Dermis microvascular lymphatic vessel endothelial cell (primary cell): ENCODE results near the gene SP140. TPM values are rescaled to one million over a fixed set of nuclear protein-coding genes. Genes with fewer than 3 reads are reported as not detected.
A peak's percentile ranks its signal among the peaks of the same experiment; 100 is the strongest.
"Not testable (repeated sequence)": the region's sequence is repeated elsewhere in the genome, so short reads cannot be mapped to it uniquely, and the experiment has no call there.

Source experiments
- DNase-seq, 2 donors: peaks; one replicate each; pipeline versions ENCODE4 v3.0.0 to v3.0.0-alpha.2; 2010; ENCODE audit warnings: low read depth in 2 of 2
- total RNA-seq: library from RNA; depleted of rRNA; stranded (reverse); fragments of >200 nt; gene quantifications from 2 replicates; pipeline ENCODE4 v1.2.1, GENCODE V29; 2014

SP140 gene
- total RNA-seq, 1 donor from 2014 or later: 0.13 TPM

DNA sequence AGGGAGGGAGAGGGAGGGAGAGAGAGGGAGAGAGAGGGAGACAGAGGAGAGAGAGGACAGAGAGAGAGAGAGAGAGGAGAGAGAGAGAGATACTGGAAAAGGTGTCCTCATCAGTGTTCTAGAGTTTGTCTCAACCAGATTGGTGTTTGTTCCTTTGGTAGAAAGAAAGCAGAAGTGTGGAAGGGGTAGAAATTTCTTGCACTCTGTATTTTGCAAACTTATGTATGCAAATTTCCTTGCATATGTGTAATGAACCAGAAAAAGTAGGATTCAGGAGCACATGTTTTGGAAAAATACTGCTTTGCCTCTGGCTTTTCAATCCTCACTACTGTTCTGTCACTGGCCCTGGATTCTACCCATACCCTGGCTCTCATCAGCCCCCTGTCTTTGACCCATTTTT is 1.1 kb upstream of the SP140 start:
- DNase-seq: no peak

DNA sequence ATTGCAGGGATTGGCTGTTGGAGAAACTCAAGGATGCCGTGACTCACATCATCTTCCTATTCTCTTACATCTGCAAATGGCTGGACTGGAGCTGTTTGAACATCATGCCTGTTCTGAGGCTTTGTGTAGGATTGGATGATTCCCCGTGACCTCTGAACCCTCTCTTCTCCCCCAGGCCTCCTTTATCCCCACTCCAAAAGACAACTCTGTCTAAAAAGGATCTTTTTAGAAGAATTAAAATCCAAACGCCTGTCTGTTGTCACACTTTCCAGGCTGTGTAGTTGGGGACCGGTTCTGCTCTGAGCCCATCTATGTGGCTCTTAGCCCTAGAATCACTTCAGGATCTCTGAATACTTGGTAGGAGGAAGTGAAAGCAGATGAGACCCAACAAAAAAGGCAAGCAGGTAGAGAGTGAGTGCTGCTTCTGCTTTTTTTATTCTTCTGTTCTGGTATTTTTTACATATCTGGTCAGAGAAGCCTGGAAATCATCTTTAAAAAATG is 565 bp downstream of the SP140 start:
- DNase-seq: no peak

DNA sequence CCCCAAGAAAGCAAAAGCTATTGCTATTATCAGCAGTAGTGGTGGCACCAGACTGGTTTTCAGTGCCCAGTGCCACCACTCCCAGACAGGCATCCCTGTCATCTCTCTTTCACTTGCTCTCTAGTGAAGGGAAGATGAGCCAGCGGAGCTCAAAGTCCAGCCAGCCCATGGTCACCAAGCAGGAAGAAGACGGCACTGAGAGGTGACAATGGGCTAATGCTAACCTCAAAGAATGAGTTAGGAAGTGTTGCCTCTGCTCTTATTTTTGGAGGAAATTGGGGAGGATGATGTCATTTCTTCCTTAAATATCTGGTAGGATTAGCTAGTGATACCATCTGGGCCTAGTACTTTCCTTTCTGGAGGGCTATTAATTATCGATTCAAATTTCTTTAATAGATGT is 1.7 kb downstream of the SP140 start:
- no peak for DNase-seq

DNA sequence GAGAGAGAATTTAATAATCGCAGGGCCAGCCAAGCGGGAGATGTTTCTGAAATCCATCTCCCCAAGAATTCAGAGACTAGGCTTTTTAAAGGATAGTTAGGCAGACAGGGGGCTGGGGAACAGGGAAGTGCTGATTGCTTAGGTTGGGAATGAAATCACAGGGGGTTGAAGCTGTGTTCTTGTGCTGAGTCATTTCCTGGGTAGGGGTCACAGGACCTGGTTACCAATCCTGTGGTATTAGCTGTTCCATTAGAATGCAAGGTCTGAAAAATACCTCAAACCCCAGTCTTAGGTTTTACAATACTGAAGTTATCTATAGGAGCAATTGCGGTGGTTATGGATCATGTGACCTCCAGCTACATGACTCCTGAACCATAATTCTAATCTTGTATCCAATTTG is 4.6 kb downstream of the SP140 start:
- DNase-seq: peak in 1 of 2 donors; percentile 22

GRCh38 chr2:230230496-230231200 is 5.1 kb downstream of the SP140 start:
- DNase-seq: no peak

DNA sequence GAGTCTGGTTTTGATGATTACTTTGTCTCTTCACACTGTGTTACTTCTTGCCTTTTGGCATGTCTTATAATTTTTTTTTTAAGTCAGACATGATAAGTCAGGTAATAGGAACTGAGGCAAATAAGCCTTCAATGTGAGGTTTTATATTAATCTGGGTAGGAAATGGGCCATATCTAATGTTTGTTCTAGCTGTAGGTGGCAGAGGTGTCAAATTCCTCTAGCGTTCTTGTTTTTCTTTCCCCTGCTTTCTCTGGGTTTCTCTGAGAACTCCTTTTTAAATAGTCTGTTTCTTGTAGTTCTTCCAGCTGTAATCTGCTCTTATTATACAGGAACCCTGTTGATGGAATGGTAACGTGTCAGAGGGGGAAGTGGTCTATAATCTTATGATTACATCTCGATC is 5.7 kb downstream of the SP140 start:
- no peak for DNase-seq

- DNase-seq: no peak
Measured at GRCh38 chr2:230234122-230234722, 8.7 kb downstream of the SP140 start.

GRCh38 chr2:230234845-230235244 is 9.3 kb downstream of the SP140 start:
- DNase-seq: no peak

- DNase-seq: no peak
Measured at GRCh38 chr2:230244211-230244610, 18.7 kb downstream of the SP140 start.

DNA sequence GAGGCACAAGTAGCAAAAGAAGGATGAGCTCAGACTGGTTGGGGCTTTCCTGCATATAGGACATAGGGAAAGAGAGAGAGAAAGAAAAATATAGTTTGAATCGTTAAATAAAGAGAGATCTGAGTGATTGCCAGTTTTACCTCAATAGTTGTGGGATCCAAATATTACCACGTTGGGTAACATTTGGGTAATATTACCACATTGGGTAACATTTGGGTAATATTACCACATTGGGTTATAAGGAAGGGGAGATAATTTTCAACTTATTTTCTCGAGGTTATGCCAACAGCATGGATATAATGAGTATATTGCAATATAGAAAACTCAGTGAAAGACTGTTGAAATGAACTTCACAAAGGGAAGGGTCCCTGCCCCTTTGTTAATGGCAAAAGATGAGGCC is 20.7 kb downstream of the SP140 start:
- no peak for DNase-seq

- no peak for DNase-seq
Measured at GRCh38 chr2:230250231-230250630, 24.7 kb downstream of the SP140 start.

- DNase-seq: no peak
Measured at GRCh38 chr2:230254152-230254881, 28.8 kb downstream of the SP140 start.

DNA sequence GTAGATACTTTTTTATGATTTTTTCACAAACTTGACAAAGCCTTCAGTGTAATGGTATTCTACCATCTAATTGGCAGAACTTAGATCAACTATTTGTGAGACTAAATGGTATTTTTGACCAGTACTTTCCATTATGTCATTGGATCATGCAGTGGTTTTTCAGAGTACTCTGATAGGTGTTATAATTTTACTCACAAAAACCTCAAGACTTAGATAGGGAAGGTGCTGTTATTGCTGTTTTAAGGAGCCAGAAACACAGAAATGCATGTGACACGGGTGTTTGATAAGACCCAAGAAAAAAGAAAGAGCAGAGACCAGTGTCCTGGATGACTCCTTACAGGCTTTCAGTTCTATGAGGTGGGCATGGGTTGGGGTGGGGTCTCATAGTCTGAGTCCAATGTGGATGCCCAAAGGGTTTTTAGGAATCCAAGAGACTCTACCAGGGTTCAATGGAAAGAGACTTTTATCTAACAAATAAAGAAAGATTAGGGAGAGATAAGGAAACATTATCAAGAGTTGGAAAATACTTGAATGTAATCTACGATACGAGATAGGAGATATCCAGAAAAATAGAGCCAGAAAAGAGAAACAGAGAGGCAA is 31.3 kb downstream of the SP140 start:
- DNase-seq: no peak

- DNase-seq: peak in 1 of 2 donors; percentile 37
Measured at GRCh38 chr2:230258483-230258882, 32.9 kb downstream of the SP140 start.

GRCh38 chr2:230262246-230262645 is 36.7 kb downstream of the SP140 start:
- no peak for DNase-seq

DNA sequence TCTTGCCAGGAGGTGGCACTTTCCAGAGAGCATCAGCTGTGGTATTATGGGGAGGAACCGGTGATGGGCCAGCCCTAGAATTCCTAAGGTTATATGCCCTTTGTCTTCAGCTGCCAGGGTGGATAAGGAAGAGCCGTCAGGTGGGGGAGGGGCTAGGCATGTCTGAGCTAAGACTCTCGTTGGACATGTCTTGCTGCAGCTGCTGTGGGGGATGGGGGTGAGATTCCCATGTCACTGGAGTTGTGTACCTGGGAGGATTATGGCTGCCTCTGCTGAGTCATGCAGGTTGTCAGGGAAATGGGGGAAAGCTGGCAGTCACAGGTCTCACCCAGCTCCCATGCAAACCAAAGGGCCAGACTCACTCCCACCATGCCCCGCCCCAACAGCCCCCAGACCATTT is 39.4 kb downstream of the SP140 start:
- DNase-seq: not testable (repeated sequence)

- DNase-seq: no peak
Measured at GRCh38 chr2:230266638-230267037, 41.1 kb downstream of the SP140 start.

- DNase-seq: no peak
Measured at GRCh38 chr2:230267059-230267458, 41.5 kb downstream of the SP140 start.

DNA sequence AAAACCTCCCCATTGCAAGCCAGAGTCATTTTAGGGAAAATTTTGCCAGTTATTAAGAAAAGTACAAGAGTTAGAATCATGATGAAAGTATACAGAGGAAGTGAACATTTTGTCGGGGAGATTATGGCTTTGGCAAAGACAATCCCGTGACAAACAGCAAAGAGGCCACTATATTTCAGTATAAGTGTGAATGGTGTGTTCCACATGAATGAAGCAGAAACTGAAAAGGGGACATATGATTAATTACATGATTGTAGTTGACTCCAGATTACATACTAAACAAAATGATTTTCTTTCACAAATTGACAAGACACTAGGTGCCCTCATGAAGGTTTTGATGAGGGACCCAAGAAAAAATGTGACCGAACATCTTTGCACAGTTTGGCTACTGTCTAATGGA is 42.0 kb downstream of the SP140 start:
- DNase-seq: no peak

- no peak for DNase-seq
Measured at GRCh38 chr2:230268606-230269243, 43.2 kb downstream of the SP140 start.

DNA sequence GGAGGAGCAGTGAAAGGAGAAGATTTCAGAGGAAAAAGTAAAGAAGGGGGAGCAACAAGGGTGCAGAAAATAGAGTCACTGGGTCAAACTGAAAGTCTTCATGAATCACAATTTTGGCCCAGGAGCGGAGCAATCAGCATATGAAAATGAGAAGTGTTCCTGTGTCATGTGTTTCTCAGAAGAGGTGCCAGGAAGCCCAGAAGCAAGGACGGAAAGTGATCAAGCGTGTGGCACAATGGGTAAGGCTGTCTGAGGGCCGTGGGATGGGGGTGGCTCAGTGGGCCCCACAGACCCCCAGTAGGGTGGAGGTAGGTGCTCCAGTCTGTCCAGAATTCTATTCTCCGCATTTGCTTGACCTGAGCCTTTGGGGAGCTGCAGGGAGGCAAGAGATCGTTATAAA is 44.2 kb downstream of the SP140 start:
- no peak for DNase-seq

DNA sequence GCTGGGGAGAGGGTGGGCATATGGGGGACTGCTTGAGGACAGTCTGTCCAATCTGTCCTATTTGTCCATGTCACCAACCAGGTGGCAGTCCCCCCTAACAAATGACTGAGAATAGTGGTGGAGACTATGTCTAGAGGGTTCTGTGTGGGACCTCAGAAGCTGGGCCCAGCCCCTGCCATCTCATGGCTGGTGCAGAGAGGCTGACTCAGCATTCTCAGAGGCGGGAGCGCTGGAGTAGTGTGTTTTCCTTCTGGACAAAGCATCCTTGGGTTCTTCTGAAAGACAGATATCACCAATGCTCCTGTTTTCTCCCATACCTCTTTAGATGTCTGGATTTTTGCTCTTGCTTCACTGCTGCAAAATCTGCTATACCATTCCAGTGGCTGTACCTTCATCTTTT is 57.4 kb downstream of the SP140 start:
- DNase-seq: no peak
